GM12878 (cell line): ENCODE data around the gene ZBTB33.

Experiments used
- EP300 ChIP-seq, 2 experiments: fragments of 150-350 bp in 1 of 2; IDR thresholded peaks; 2 replicates each; pipeline ENCODE4 v1.6.1; 2011 to 2012; ENCODE audit warnings: low read depth in 2 of 2, low read length in 2 of 2, borderline replicate concordance in 1 of 2, improper control_type of control experiment in 1 of 2, inconsistent platforms in 1 of 2; ENCODE audit not compliant: control insufficient read depth in 1 of 2
- EZH2 ChIP-seq: IDR thresholded peaks from 2 replicates; pipeline ENCODE4 v1.6.1; 2012; ENCODE audit warnings: low read depth, mild to moderate bottlenecking, control low read depth, inconsistent platforms, low read length, borderline replicate concordance; ENCODE audit not compliant: control insufficient read depth
- JUND ChIP-seq: IDR thresholded peaks from 2 replicates; pipeline ENCODE4 v1.6.1; 2012; ENCODE audit warnings: low read depth, mild to moderate bottlenecking, low read length, improper control_type of control experiment, moderate library complexity
- RBBP5 ChIP-seq: fragments of 200-600 bp; sonication (generic); conservative IDR thresholded peaks from 2 replicates; pipeline ENCODE4 v1.6.1; 2016
- YY1 ChIP-seq: IDR thresholded peaks from 2 replicates; pipeline ENCODE4 v1.6.1; 2011; ENCODE audit warnings: low read depth, mild to moderate bottlenecking, low read length
- TF ChIP-seq, protein P1 (sequence below): IDR thresholded peaks from 2 replicates; pipeline ENCODE4 v1.6.1; 2012; ENCODE audit warnings: improper control_type of control experiment, low read depth, low read length; ENCODE audit not compliant: insufficient replicate concordance
- TF ChIP-seq, protein P2 (sequence below): IDR thresholded peaks from 2 replicates; pipeline ENCODE4 v1.6.1; 2012; ENCODE audit warnings: low read depth, low read length, improper control_type of control experiment
- TF ChIP-seq, protein P3 (sequence below), 3 experiments: IDR thresholded peaks in 2 of 3; conservative IDR thresholded peaks in 1 of 3; 2 replicates each; pipeline ENCODE4 v1.5.1; 2011; ENCODE audit warnings: low read depth in 3 of 3, low read length in 3 of 3, mild to moderate bottlenecking in 3 of 3, control low read depth in 2 of 3, moderate library complexity in 2 of 3, inconsistent platforms in 1 of 3, mixed read lengths in 1 of 3; ENCODE audit not compliant: control insufficient read depth in 2 of 3, insufficient read depth in 1 of 3; ENCODE audit errors: extremely low read depth in 1 of 3

DNA sequence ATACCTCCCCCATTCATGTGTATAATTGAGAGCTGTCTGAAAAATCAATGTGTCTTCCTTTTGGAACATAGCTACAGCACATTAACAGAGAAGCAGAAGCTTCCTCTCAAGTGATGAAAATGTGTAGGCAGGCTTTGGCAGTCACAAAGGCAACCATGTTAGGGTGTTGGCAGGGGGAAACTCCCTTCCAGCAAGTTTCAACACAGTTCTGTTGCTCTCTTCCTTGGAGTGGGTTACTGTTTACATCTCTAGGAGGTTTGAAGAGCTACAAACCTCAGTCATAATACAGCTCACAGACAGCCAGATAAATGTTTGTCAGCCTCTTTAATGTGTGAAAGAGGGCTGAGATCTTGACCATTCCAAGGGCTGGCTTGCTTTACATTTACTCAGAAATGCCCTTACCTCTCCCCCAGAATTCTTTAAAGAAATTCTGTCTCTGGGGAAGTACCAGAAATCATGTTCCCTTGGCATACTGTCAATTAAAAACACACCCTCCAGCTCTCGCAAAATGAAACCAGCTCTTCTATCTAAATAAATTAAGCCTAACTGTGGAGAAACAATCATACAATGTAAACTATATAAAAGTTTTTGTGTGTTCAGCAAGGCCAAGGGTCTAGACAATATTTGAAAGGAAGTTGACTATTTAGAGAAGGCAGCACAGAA, 18.9 kb downstream of the ZBTB33 start:
- TF ChIP-seq RBBP5 (no peak), YY1 (no peak), EP300 (IDR thresholded peaks at IDR 0.05; ENCODE audit: borderline replicate concordance in 1 of 2, control insufficient read depth in 1 of 2, low read depth in 2 of 2, low read length in 2 of 2) (no peak), JUND (no peak), EZH2 (no peak)
- TF ChIP-seq, protein P1, sequence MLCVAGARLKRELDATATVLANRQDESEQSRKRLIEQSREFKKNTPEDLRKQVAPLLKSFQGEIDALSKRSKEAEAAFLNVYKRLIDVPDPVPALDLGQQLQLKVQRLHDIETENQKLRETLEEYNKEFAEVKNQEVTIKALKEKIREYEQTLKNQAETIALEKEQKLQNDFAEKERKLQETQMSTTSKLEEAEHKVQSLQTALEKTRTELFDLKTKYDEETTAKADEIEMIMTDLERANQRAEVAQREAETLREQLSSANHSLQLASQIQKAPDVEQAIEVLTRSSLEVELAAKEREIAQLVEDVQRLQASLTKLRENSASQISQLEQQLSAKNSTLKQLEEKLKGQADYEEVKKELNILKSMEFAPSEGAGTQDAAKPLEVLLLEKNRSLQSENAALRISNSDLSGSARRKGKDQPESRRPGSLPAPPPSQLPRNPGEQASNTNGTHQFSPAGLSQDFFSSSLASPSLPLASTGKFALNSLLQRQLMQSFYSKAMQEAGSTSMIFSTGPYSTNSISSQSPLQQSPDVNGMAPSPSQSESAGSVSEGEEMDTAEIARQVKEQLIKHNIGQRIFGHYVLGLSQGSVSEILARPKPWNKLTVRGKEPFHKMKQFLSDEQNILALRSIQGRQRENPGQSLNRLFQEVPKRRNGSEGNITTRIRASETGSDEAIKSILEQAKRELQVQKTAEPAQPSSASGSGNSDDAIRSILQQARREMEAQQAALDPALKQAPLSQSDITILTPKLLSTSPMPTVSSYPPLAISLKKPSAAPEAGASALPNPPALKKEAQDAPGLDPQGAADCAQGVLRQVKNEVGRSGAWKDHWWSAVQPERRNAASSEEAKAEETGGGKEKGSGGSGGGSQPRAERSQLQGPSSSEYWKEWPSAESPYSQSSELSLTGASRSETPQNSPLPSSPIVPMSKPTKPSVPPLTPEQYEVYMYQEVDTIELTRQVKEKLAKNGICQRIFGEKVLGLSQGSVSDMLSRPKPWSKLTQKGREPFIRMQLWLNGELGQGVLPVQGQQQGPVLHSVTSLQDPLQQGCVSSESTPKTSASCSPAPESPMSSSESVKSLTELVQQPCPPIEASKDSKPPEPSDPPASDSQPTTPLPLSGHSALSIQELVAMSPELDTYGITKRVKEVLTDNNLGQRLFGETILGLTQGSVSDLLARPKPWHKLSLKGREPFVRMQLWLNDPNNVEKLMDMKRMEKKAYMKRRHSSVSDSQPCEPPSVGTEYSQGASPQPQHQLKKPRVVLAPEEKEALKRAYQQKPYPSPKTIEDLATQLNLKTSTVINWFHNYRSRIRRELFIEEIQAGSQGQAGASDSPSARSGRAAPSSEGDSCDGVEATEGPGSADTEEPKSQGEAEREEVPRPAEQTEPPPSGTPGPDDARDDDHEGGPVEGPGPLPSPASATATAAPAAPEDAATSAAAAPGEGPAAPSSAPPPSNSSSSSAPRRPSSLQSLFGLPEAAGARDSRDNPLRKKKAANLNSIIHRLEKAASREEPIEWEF: no peak
- TF ChIP-seq, protein P2, sequence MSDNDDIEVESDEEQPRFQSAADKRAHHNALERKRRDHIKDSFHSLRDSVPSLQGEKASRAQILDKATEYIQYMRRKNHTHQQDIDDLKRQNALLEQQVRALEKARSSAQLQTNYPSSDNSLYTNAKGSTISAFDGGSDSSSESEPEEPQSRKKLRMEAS: no peak
- TF ChIP-seq, protein P3, sequence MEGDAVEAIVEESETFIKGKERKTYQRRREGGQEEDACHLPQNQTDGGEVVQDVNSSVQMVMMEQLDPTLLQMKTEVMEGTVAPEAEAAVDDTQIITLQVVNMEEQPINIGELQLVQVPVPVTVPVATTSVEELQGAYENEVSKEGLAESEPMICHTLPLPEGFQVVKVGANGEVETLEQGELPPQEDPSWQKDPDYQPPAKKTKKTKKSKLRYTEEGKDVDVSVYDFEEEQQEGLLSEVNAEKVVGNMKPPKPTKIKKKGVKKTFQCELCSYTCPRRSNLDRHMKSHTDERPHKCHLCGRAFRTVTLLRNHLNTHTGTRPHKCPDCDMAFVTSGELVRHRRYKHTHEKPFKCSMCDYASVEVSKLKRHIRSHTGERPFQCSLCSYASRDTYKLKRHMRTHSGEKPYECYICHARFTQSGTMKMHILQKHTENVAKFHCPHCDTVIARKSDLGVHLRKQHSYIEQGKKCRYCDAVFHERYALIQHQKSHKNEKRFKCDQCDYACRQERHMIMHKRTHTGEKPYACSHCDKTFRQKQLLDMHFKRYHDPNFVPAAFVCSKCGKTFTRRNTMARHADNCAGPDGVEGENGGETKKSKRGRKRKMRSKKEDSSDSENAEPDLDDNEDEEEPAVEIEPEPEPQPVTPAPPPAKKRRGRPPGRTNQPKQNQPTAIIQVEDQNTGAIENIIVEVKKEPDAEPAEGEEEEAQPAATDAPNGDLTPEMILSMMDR (IDR thresholded peaks at IDR 0.05 in 2 of 3, conservative IDR thresholded peaks at IDR 0.05 in 1 of 3; ENCODE audit: control insufficient read depth in 2 of 3, extremely low read depth in 1 of 3, insufficient read depth in 1 of 3, low read depth in 3 of 3, low read length in 3 of 3): no peak
